LNCAP (cell line): ENCODE data around the gene PLAGL1.

Experiments
- CTCF ChIP-seq: fragments of 450-650 bp; IDR thresholded peaks from 2 replicates; pipeline ENCODE4 v1.5.1; 2017; ENCODE audit warnings: mild to moderate bottlenecking

Gene PLAGL1

GRCh38 chr6:143902827-143903226 is 105.2 kb downstream of the PLAGL1 start:
- TF ChIP-seq CTCF = no peak

- TF ChIP-seq CTCF = no peak
Observed at GRCh38 chr6:143901885-143902750, 105.9 kb downstream of the PLAGL1 start.

- TF ChIP-seq CTCF = no peak
Observed at GRCh38 chr6:143900358-143900757, 107.7 kb downstream of the PLAGL1 start.

- no peak for TF ChIP-seq CTCF
Observed at GRCh38 chr6:143896126-143896860, 111.8 kb downstream of the PLAGL1 start.

- no peak for TF ChIP-seq CTCF
Observed at GRCh38 chr6:143894655-143895054, 113.4 kb downstream of the PLAGL1 start.
